Measurements from ENCODE around the gene USP19. TPM values are rescaled to one million over a fixed set of nuclear protein-coding genes. Genes with fewer than 3 reads are reported as not detected.

USP19 gene
- total and polyA plus RNA-seq, 10 of the 15 experiments (the other 5 are each of a cell fraction or from before 2014, with no cell fraction given): 0.24 to 64.2 (median 33.2) TPM

DNA sequence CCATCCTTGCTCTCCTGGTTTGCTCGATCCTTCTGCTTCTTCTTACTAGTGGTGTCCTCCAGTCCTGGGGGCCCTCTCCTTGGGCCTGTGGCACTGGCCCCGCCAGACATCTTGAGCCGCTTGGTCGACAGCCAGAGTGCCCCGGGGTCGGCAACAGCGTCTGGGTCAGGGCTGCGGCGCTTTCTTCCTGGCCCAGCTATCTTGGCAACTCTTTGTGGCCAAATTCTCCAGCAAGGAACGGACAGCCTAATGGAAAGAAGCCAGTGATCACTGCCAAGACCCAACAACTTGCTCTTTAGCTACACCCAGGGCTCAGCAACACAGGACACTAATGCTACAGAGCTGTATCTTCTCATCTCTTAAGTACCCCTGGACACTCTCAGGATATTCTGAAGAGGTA, 1.6 kb downstream of the USP19 start (continued):
- TF ChIP-seq, protein P1, sequence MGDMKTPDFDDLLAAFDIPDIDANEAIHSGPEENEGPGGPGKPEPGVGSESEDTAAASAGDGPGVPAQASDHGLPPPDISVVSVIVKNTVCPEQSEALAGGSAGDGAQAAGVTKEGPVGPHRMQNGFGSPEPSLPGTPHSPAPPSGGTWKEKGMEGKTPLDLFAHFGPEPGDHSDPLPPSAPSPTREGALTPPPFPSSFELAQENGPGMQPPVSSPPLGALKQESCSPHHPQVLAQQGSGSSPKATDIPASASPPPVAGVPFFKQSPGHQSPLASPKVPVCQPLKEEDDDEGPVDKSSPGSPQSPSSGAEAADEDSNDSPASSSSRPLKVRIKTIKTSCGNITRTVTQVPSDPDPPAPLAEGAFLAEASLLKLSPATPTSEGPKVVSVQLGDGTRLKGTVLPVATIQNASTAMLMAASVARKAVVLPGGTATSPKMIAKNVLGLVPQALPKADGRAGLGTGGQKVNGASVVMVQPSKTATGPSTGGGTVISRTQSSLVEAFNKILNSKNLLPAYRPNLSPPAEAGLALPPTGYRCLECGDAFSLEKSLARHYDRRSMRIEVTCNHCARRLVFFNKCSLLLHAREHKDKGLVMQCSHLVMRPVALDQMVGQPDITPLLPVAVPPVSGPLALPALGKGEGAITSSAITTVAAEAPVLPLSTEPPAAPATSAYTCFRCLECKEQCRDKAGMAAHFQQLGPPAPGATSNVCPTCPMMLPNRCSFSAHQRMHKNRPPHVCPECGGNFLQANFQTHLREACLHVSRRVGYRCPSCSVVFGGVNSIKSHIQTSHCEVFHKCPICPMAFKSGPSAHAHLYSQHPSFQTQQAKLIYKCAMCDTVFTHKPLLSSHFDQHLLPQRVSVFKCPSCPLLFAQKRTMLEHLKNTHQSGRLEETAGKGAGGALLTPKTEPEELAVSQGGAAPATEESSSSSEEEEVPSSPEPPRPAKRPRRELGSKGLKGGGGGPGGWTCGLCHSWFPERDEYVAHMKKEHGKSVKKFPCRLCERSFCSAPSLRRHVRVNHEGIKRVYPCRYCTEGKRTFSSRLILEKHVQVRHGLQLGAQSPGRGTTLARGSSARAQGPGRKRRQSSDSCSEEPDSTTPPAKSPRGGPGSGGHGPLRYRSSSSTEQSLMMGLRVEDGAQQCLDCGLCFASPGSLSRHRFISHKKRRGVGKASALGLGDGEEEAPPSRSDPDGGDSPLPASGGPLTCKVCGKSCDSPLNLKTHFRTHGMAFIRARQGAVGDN (IDR thresholded peaks at IDR 0.05): no peak
- TF ChIP-seq ATF7 (IDR thresholded peaks at IDR 0.05; ENCODE audit: low read depth): no peak
- TF ChIP-seq CBX3 (IDR thresholded peaks at IDR 0.05; ENCODE audit: borderline replicate concordance, low read depth): no peak
- TF ChIP-seq STAT1 (conservative IDR thresholded peaks at IDR 0.05): no peak
- TF ChIP-seq, protein P2, sequence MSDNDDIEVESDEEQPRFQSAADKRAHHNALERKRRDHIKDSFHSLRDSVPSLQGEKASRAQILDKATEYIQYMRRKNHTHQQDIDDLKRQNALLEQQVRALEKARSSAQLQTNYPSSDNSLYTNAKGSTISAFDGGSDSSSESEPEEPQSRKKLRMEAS (IDR thresholded peaks at IDR 0.05; ENCODE audit: low read depth, low read length): no peak

DNA sequence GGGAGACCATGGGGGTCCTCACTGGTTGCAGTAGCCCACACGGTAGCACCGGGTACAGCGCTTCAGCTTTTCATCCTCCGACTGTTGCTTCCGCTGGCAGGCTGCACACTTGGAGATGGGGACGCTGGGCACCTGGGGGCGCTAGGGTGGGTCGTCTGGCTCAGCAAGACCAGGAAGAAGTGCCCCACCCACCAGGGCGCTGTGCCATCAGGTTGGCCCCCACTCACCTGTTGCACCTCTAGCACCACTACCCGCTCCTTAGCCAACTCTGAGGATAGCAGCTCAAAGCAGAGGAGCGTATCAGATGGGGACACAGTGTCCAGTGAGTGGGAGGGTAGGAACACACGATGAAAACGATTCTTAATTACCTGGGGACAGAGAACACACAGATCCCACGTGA, 8.4 kb downstream of the USP19 start:
- no peaks in the 10 kb centered on the region for H3K79me2 ChIP-seq (ENCODE audit: control insufficient read depth, insufficient read depth, low read length)
- no peak for FAIRE-seq
- TF ChIP-seq JUND (IDR thresholded peaks at IDR 0.05; ENCODE audit: low read depth, low read length) (no peak), EGR1 (IDR thresholded peaks at IDR 0.05; ENCODE audit: borderline replicate concordance in 1 of 2, low read depth in 2 of 2, low read length in 2 of 2) (no peak), EED (IDR thresholded peaks at IDR 0.05; ENCODE audit: low read depth) (no peak), SMAD5 (IDR thresholded peaks at IDR 0.05; ENCODE audit: low read depth) (no peak), KDM1A (IDR thresholded peaks at IDR 0.05; ENCODE audit: borderline replicate concordance) (no peak), ZSCAN29 (IDR thresholded peaks at IDR 0.05) (no peak), CBX5 (IDR thresholded peaks at IDR 0.05; ENCODE audit: low read depth) (no peak), CREB1 (IDR thresholded peaks at IDR 0.05; ENCODE audit: low read depth) (no peak), MEF2A (IDR thresholded peaks at IDR 0.05; ENCODE audit: insufficient read depth, low read depth, low read length) (no peak), POLR2A (IDR thresholded peaks at IDR 0.05; ENCODE audit: low read depth, low read length) (no peak), STAT1 (conservative IDR thresholded peaks at IDR 0.05) (no peak)
- TF ChIP-seq, protein P3, sequence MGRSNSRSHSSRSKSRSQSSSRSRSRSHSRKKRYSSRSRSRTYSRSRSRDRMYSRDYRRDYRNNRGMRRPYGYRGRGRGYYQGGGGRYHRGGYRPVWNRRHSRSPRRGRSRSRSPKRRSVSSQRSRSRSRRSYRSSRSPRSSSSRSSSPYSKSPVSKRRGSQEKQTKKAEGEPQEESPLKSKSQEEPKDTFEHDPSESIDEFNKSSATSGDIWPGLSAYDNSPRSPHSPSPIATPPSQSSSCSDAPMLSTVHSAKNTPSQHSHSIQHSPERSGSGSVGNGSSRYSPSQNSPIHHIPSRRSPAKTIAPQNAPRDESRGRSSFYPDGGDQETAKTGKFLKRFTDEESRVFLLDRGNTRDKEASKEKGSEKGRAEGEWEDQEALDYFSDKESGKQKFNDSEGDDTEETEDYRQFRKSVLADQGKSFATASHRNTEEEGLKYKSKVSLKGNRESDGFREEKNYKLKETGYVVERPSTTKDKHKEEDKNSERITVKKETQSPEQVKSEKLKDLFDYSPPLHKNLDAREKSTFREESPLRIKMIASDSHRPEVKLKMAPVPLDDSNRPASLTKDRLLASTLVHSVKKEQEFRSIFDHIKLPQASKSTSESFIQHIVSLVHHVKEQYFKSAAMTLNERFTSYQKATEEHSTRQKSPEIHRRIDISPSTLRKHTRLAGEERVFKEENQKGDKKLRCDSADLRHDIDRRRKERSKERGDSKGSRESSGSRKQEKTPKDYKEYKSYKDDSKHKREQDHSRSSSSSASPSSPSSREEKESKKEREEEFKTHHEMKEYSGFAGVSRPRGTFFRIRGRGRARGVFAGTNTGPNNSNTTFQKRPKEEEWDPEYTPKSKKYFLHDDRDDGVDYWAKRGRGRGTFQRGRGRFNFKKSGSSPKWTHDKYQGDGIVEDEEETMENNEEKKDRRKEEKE (IDR thresholded peaks at IDR 0.05): no peak
- TF ChIP-seq, protein P4, sequence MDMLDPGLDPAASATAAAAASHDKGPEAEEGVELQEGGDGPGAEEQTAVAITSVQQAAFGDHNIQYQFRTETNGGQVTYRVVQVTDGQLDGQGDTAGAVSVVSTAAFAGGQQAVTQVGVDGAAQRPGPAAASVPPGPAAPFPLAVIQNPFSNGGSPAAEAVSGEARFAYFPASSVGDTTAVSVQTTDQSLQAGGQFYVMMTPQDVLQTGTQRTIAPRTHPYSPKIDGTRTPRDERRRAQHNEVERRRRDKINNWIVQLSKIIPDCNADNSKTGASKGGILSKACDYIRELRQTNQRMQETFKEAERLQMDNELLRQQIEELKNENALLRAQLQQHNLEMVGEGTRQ (IDR thresholded peaks at IDR 0.05; ENCODE audit: borderline replicate concordance, low read depth, low read length): no peak

More for the DNA sequence above, 8.4 kb downstream of the USP19 start:
- no peak overlapping the region for H2AFZ ChIP-seq (ENCODE audit: control insufficient read depth, low read depth, low read length)
- no peak for ATAC-seq
- peaks cover 36 to 55% of the 10 kb centered on the region in 2 experiments for H3K36me3 ChIP-seq (ENCODE audit: control insufficient read depth in 2 of 2, insufficient read depth in 2 of 2, low read length in 1 of 2)
- H3K4me3 ChIP-seq: no peak overlapping the region
- intact Hi-C loops (cut with micrococcal nuclease; ENCODE audit: unreplicated experiment): no loop called here
- DNase-seq (ENCODE audit: low read depth, low spot score): no peak
- no TSS peak for BruUV-seq (replicated peaks)
- SMC1A ChIA-PET (ENCODE audit: uncharacterized antibody, unreplicated experiment): no interaction called here
- CTCF ChIA-PET: no interaction called here
- H3K9ac ChIP-seq (ENCODE audit: control insufficient read depth, insufficient read depth, low read length): no peak overlapping the region
- no peaks in the 10 kb centered on the region for H3K9me3 ChIP-seq (replicated peaks; ENCODE audit: control insufficient read depth, insufficient read depth, low read length)
- no peaks in the 10 kb centered on the region; the same call in 1 of the 2 replicates for H4K20me1 ChIP-seq (ENCODE audit: control insufficient read depth, insufficient read depth)
- RAD21 ChIA-PET (ENCODE audit: unreplicated experiment): no interaction called here
- no peak overlapping the region for H3K27ac ChIP-seq (ENCODE audit: control insufficient read depth, insufficient read depth)
- POLR2A ChIA-PET: no interaction called here
- in situ Hi-C loops (cut with MboI): no loop called here
- no peaks in the 10 kb centered on the region for H3K27me3 ChIP-seq (replicated peaks in 1 of 2; ENCODE audit: control insufficient read depth in 2 of 2, insufficient read depth in 2 of 2, low read length in 1 of 2)
- no peak overlapping the region for H3K4me2 ChIP-seq (ENCODE audit: control insufficient read depth, insufficient read depth)
- H3K4me1 ChIP-seq (ENCODE audit: control insufficient read depth, insufficient read depth, low read length): no peaks in the 10 kb centered on the region
- 95% methylated on average over 14 of the region's 14 CpGs for WGBS (ENCODE audit: insufficient coverage, insufficient replicate concordance, low lambda C conversion rate, missing lambda C conversion rate)
